ENCODE data around the gene FOS. TPM values are rescaled to one million over a fixed set of nuclear protein-coding genes. Genes with fewer than 3 reads are reported as not detected.

FOS gene
- total and polyA plus RNA-seq, 2 of the 4 experiments (the other 2 are of a cell fraction) = 53.6 to 171 TPM

DNA sequence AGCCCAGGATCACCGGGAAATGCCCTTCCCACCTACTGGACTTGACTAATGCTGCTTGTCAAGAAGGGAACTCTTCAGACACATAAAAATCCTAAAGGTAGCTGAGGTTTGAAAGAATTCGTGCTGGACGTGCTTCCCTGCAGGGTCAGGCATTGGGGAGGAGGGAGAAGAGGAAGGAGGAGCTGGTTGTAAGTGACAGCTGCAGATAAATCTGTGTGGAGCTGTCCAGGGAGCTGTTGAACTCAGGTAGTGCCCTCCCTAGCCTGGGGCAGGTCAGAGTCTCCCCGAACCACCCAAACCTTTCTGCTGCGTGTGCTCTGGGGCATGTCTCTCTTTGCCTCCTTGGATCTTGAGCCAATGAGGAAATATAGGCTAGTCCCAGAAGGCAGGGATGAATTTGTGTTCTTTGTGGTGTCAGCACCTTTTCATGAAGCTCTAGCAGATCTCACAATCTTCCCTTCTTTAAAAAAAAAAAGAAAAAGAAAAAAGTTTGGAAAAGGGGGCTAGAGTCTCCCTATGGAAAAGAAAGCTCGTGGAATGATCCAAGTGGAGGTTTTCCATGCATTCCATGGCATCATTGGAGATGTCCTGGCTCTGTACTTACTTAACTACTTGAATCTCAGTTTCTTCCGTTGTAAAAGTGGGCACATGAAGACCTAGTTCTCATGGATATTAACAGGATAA, 23.6 kb upstream of the FOS start:
- in situ Hi-C loops (cut with MboI; ENCODE audit: low sequenced_read_pairs) = no loop called here
- no peak overlapping the region for H3K4me2 ChIP-seq (ENCODE audit: low read depth, low read length)
- CTCF ChIA-PET = no interaction called here

More for the DNA sequence above, 23.6 kb upstream of the FOS start:
- H4K5ac ChIP-seq (ENCODE audit: low read depth, low read length) = no peak overlapping the region
- peaks cover 0 to 5% of the 10 kb centered on the region in 2 experiments; a peak in 1 of 4 replicates for H3K79me1 ChIP-seq (ENCODE audit: low read depth in 1 of 2, low read length in 2 of 2)
- no peak overlapping the region for H3K14ac ChIP-seq (replicated peaks; ENCODE audit: low read depth, low read length)
- peaks cover 8% of the 10 kb centered on the region for H3K4me1 ChIP-seq (ENCODE audit: control insufficient read depth, insufficient read depth, low read length)
- H4K20me1 ChIP-seq (ENCODE audit: insufficient read depth, low read length) = no peaks in the 10 kb centered on the region
- no peak overlapping the region for H4K8ac ChIP-seq (ENCODE audit: low read depth in 2 of 2, low read length in 2 of 2)
- no peak for DNase-seq
- no peak overlapping the region for H3K27ac ChIP-seq (ENCODE audit: insufficient read depth, low read length)
- intact Hi-C loops (cut with micrococcal nuclease) (no loop called here), dilution Hi-C loops (cut with HindIII; ENCODE audit: low sequenced_read_pairs, unreplicated experiment) (no loop called here)
- no peak overlapping the region for H2AFZ ChIP-seq (replicated peaks; ENCODE audit: low read length, poor library complexity)
- H3K27me3 ChIP-seq (ENCODE audit: control insufficient read depth, insufficient read depth, low read length) = no peaks in the 10 kb centered on the region; the same call in 1 of the 2 replicates
- POLR2A ChIA-PET (ENCODE audit: unreplicated experiment) = no interaction called here
- H3K56ac ChIP-seq (ENCODE audit: extremely low read depth, insufficient read depth, low read length) = no peak overlapping the region
- no TSS peak for BruUV-seq (replicated peaks)
- no peak overlapping the region for H2BK120ac ChIP-seq (ENCODE audit: low read depth, low read length)
- no peak overlapping the region for H2AK9ac ChIP-seq (replicated peaks; ENCODE audit: low read depth, low read length, poor library complexity)
- no peak overlapping the region for H3K4ac ChIP-seq (ENCODE audit: low read depth, low read length)
- no peak overlapping the region for H2BK15ac ChIP-seq (ENCODE audit: low read depth, low read length)
- H2BK20ac ChIP-seq (ENCODE audit: low read depth, low read length) = no peak overlapping the region
- no peak overlapping the region for H3K23ac ChIP-seq (ENCODE audit: low read depth, low read length)
- no peak overlapping the region for H2AK5ac ChIP-seq (ENCODE audit: low read depth, low read length)
- no peak overlapping the region for H2BK5ac ChIP-seq (ENCODE audit: low read depth, low read length, poor library complexity, severe bottlenecking)
- no CpG with 5 or more reads among the region's 7 CpGs for WGBS, 2 experiments (ENCODE audit: extremely low coverage in 2 of 2, insufficient read length in 1 of 2)
- H3K4me3 ChIP-seq (ENCODE audit: insufficient read depth, low read depth, low read length) = no peak overlapping the region
- no peaks in the 10 kb centered on the region for H3K36me3 ChIP-seq (ENCODE audit: control insufficient read depth, insufficient read depth, low read length)
- H3K18ac ChIP-seq (ENCODE audit: low read depth, low read length) = no peak overlapping the region
- TF ChIP-seq, protein P1, sequence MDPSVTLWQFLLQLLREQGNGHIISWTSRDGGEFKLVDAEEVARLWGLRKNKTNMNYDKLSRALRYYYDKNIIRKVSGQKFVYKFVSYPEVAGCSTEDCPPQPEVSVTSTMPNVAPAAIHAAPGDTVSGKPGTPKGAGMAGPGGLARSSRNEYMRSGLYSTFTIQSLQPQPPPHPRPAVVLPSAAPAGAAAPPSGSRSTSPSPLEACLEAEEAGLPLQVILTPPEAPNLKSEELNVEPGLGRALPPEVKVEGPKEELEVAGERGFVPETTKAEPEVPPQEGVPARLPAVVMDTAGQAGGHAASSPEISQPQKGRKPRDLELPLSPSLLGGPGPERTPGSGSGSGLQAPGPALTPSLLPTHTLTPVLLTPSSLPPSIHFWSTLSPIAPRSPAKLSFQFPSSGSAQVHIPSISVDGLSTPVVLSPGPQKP (IDR thresholded peaks at IDR 0.05; ENCODE audit: borderline replicate concordance, low read depth, low read length) = no peak
- no peak for TF ChIP-seq MXI1 (IDR thresholded peaks at IDR 0.05; ENCODE audit: borderline replicate concordance, low read depth, low read length)
- TF ChIP-seq FOS (IDR thresholded peaks at IDR 0.05; ENCODE audit: low read depth, low read length) = no peak
- TF ChIP-seq MAZ (IDR thresholded peaks at IDR 0.05; ENCODE audit: borderline replicate concordance, low read depth, low read length) = no peak
- TF ChIP-seq RCOR1 (IDR thresholded peaks at IDR 0.05; ENCODE audit: insufficient replicate concordance, low read length) = no peak
- no peak for TF ChIP-seq MAFK (IDR thresholded peaks at IDR 0.05; ENCODE audit: low read depth, low read length)
- TF ChIP-seq BHLHE40 (IDR thresholded peaks at IDR 0.05; ENCODE audit: low read depth, low read length) = no peak
- TF ChIP-seq CTCF (conservative IDR thresholded peaks at IDR 0.05; ENCODE audit: low read depth, low read length) = no peak
- no peak for TF ChIP-seq RAD21 (IDR thresholded peaks at IDR 0.05; ENCODE audit: low read length)
- no peak for TF ChIP-seq CHD1 (IDR thresholded peaks at IDR 0.05; ENCODE audit: low read depth, low read length)
- TF ChIP-seq NFE2L2 (IDR thresholded peaks at IDR 0.05; ENCODE audit: low read depth, low read length) = no peak
- no peak for TF ChIP-seq USF2 (IDR thresholded peaks at IDR 0.05; ENCODE audit: low read depth, low read length)
- TF ChIP-seq CEBPB (IDR thresholded peaks at IDR 0.05; ENCODE audit: low read depth, low read length) = no peak
- no peak for TF ChIP-seq SMC3 (IDR thresholded peaks at IDR 0.05; ENCODE audit: low read depth, low read length)
- TF ChIP-seq RFX5 (IDR thresholded peaks at IDR 0.05; ENCODE audit: low read depth, low read length) = no peak
- H4K91ac ChIP-seq (ENCODE audit: insufficient read depth, low read depth, low read length) = no peak overlapping the region
- H3K9ac ChIP-seq (ENCODE audit: low read depth, low read length) = no peak overlapping the region
- H3K9me3 ChIP-seq (ENCODE audit: control insufficient read depth, insufficient read depth, low read length) = no peaks in the 10 kb centered on the region
- peaks cover 3% of the 10 kb centered on the region; the same call in 1 of the 2 replicates for H3K9me1 ChIP-seq (ENCODE audit: insufficient read depth, low read length)
- no peak for ATAC-seq (ENCODE audit: low read depth)

Data from IMR-90 (cell line).